Measurements from ENCODE around the gene HIP1R.

The HIP1R gene

DNA sequence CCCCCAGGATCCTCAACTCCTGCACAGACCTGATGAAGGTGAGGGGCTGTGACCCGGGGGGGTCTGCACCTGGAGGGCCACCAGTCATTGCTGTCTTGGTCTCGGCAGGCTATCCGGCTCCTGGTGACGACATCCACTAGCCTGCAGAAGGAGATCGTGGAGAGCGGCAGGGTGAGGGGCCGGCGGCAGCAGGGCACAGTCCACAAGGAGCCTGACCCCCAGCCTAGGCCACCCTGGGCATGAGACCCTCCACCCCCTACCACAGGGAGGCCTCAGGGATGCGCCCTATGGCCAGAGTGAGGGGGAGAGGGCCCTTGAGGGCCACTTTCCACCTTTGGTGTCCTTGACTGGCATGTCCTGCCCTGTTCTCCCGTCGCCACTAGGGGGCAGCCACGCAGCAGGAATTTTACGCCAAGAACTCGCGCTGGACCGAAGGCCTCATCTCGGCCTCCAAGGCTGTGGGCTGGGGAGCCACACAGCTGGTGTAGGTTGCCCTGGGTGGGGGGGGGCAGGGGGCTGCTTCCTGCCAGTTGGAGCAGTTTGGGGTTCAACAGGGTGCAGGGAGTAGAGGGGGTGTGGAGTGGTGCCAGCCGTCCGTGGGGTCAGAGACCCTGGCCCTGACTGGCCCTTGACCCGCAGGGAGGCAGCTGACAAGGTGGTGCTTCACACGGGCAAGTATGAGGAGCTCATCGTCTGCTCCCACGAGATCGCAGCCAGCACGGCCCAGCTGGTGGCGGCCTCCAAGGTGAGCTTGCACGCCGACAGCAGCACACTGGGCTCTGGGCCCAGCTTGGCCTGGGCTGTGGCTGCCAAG lies 25.0 kb downstream of the HIP1R start:
- CTCF ChIA-PET: interaction anchor here (0.6 to 1.9 kb wide), 21 partner anchors 8 to 398 kb away, joined by 3 to 10 read pairs (median 4); partner anchors contain the start of gene HIP1R
- TF ChIP-seq, protein P1, sequence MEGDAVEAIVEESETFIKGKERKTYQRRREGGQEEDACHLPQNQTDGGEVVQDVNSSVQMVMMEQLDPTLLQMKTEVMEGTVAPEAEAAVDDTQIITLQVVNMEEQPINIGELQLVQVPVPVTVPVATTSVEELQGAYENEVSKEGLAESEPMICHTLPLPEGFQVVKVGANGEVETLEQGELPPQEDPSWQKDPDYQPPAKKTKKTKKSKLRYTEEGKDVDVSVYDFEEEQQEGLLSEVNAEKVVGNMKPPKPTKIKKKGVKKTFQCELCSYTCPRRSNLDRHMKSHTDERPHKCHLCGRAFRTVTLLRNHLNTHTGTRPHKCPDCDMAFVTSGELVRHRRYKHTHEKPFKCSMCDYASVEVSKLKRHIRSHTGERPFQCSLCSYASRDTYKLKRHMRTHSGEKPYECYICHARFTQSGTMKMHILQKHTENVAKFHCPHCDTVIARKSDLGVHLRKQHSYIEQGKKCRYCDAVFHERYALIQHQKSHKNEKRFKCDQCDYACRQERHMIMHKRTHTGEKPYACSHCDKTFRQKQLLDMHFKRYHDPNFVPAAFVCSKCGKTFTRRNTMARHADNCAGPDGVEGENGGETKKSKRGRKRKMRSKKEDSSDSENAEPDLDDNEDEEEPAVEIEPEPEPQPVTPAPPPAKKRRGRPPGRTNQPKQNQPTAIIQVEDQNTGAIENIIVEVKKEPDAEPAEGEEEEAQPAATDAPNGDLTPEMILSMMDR (conservative IDR thresholded peaks at IDR 0.05; ENCODE audit: low read depth): peak; percentile 84
- peak; percentile 60 for DNase-seq (ENCODE audit: low spot score)
- peak overlapping the region; percentile 95 for H3K27ac ChIP-seq
- POLR2A ChIA-PET (ENCODE audit: low non-redundant PET): no interaction called here

DNA sequence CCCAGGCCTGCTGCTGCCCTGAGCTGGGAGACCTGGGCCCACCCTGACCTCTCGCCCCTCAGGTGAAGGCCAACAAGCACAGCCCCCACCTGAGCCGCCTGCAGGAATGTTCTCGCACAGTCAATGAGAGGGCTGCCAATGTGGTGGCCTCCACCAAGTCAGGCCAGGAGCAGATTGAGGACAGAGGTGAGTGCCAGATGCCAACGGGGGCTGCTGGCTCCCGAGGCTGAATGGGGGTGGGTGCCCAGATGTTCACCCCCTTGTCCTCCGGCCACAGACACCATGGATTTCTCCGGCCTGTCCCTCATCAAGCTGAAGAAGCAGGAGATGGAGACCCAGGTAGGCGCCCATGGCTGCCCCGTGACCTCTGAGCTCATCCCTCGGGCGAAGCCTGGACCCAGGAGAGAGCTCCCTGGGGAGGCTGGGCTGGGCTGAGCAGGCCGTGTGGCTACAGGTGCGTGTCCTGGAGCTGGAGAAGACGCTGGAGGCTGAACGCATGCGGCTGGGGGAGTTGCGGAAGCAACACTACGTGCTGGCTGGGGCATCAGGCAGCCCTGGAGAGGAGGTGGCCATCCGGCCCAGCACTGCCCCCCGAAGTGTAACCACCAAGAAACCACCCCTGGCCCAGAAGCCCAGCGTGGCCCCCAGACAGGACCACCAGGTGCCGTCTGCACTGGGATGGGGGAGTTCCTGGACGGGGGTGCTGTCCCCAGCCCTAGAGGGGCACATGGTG lies 25.8 kb downstream of the HIP1R start:
- POLR2A ChIA-PET (ENCODE audit: low non-redundant PET): no interaction called here
- H3K27ac ChIP-seq: peak overlapping the region; percentile 95

DNA sequence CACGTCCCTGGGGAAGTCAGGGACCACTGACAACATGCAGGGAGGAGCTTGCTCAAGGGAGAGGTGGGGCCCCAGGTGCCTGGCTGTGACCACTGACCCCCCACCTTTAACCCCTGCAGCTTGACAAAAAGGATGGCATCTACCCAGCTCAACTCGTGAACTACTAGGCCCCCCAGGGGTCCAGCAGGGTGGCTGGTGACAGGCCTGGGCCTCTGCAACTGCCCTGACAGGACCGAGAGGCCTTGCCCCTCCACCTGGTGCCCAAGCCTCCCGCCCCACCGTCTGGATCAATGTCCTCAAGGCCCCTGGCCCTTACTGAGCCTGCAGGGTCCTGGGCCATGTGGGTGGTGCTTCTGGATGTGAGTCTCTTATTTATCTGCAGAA lies 26.3 kb downstream of the HIP1R start:
- peak overlapping the region; percentile 95 for H3K27ac ChIP-seq
- CTCF ChIA-PET: interaction anchor here (0.7 to 1.9 kb wide), 5 partner anchors 20 to 91 kb away, joined by 3 to 10 read pairs (median 6); partner anchors contain the start of gene HIP1R
- no peak for DNase-seq (ENCODE audit: low spot score)
- TF ChIP-seq, protein P1 (conservative IDR thresholded peaks at IDR 0.05; ENCODE audit: low read depth): no peak
- POLR2A ChIA-PET (ENCODE audit: low non-redundant PET): no interaction called here

More for the DNA sequence above, 25.8 kb downstream of the HIP1R start:
- no peak for DNase-seq (ENCODE audit: low spot score)
- CTCF ChIA-PET: interaction anchor here (0.7 to 1.9 kb wide), 15 partner anchors 9 to 96 kb away, joined by 3 to 10 read pairs (median 4); partner anchors contain the start of gene HIP1R
- TF ChIP-seq, protein P1 (conservative IDR thresholded peaks at IDR 0.05; ENCODE audit: low read depth): no peak

DNA sequence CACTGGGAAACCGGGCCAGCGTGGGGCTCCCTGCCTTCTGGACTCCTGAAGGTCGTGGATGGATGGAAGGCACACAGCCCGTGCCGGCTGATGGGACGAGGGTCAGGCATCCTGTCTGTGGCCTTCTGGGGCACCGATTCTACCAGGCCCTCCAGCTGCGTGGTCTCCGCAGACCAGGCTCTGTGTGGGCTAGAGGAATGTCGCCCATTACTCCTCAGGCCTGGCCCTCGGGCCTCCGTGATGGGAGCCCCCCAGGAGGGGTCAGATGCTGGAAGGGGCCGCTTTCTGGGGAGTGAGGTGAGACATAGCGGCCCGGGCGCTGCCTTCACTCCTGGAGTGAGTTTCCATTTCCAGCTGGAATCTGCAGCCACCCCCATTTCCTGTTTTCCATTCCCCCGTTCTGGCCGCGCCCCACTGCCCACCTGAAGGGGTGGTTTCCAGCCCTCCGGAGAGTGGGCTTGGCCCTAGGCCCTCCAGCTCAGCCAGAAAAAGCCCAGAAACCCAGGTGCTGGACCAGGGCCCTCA lies 26.9 kb downstream of the HIP1R start:
- TF ChIP-seq, protein P1 (conservative IDR thresholded peaks at IDR 0.05; ENCODE audit: low read depth): no peak
- POLR2A ChIA-PET (ENCODE audit: low non-redundant PET): no interaction called here
- DNase-seq (ENCODE audit: low spot score): no peak
- peak overlapping the region; percentile 95 for H3K27ac ChIP-seq
- CTCF ChIA-PET: interaction anchor here (1.8 to 1.9 kb wide), 2 partner anchors 21 to 90 kb away, joined by 6 to 10 read pairs; no protein-coding TSS in a partner anchor

DNA sequence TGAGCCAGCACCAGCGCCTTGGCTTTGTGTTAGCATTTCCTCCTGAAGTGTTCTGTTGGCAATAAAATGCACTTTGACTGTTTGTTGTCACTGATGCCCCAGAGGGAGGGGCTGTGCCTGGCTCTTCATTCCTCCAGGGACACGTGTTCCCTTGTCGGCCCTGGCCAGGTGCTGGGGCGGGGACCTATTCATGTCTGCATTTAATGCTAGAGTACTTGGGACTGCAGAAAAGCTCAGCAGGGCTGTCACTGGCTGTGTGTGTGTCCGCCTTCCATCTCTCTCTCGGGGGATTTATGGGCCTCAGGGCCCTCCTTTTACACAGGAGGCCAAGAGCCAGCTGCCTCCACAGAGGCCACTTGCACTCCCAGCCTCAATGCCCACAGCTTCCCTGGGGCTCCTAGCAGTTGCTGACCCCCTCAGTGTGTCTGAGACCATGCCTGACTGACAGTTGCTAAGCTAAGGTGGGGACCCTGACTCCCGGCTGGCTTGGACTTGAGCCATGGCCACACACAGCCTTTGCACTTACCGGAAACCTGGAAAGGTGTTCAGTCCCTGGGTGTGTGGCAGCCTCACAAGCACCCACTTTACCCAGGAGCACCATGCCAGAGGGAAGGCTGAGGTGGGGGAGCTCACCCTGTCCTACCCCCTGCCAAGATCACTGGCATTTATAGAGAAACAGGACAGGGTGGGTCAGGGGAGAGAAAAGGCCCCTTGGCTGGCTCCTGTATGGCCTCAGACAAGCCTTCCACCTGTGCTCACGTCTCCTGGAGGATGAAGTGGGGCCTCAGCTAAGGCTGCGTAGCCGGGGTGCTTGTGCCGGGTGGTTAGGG lies 27.8 kb downstream of the HIP1R start:
- CTCF ChIA-PET: no interaction called here
- POLR2A ChIA-PET (ENCODE audit: low non-redundant PET): no interaction called here
- no peak for DNase-seq (ENCODE audit: low spot score)
- H3K27ac ChIP-seq: peak overlapping the region; percentile 95
- TF ChIP-seq, protein P1 (conservative IDR thresholded peaks at IDR 0.05; ENCODE audit: low read depth): no peak

Data from RWPE1 (cell line).